ENCODE results near the gene LGMN. TPM values are rescaled to one million over a fixed set of nuclear protein-coding genes. Genes with fewer than 3 reads are reported as not detected.

The LGMN gene
- total and polyA plus RNA-seq, 4 donors, result 56.2 to 192 (median 62.4) TPM

- Histone ChIP-seq H3K9ac (ENCODE audit: low read depth in 1 of 2, low read length in 2 of 2) (no peak overlapping the region), H3K4me1 (ENCODE audit: control insufficient read depth in 4 of 4, insufficient read depth in 4 of 4, low read length in 3 of 4) (peaks cover 10 to 17% (median 14%) of the 10 kb centered on the region in 4 donors), H3K27ac (ENCODE audit: low read depth in 1 of 2, low read length in 2 of 2) (no peak overlapping the region), H3K36me3 (ENCODE audit: control insufficient read depth in 4 of 4, insufficient read depth in 3 of 4, low read depth in 1 of 4, low read length in 3 of 4) (no peaks in the 10 kb centered on the region), H3K4me3 (ENCODE audit: low read depth in 1 of 3, low read length in 3 of 3) (no peak overlapping the region), H3K27me3 (ENCODE audit: control insufficient read depth in 4 of 4, insufficient read depth in 4 of 4, low read length in 3 of 4) (no peaks in the 10 kb centered on the region), H3K9me3 (ENCODE audit: control insufficient read depth in 4 of 4, low read length in 3 of 4) (no peaks in the 10 kb centered on the region)
- peak in 1 of 2 donors; percentile 51 for TF ChIP-seq RXRA (IDR thresholded peaks at IDR 0.05)
- no peak for TF ChIP-seq HNF4G (IDR thresholded peaks at IDR 0.05)
- TF ChIP-seq, protein P1, sequence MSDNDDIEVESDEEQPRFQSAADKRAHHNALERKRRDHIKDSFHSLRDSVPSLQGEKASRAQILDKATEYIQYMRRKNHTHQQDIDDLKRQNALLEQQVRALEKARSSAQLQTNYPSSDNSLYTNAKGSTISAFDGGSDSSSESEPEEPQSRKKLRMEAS (IDR thresholded peaks at IDR 0.05), result peak; percentile 33
- TF ChIP-seq JUND (IDR thresholded peaks at IDR 0.05), result peak in 1 of 2 donors; percentile 87
- TF ChIP-seq HNF4A (conservative IDR thresholded peaks at IDR 0.05), result peak in 1 of 2 donors; percentile 66
- TF ChIP-seq FOXA1 (IDR thresholded peaks at IDR 0.05), result peak; percentile 44
- 68% methylated on average over 18 of the region's 18 CpGs for WGBS
- no peak for DNase-seq (ENCODE audit: low spot score)
Measured at GRCh38 chr14:92693998-92694795, 54.2 kb downstream of the LGMN start.

DNA sequence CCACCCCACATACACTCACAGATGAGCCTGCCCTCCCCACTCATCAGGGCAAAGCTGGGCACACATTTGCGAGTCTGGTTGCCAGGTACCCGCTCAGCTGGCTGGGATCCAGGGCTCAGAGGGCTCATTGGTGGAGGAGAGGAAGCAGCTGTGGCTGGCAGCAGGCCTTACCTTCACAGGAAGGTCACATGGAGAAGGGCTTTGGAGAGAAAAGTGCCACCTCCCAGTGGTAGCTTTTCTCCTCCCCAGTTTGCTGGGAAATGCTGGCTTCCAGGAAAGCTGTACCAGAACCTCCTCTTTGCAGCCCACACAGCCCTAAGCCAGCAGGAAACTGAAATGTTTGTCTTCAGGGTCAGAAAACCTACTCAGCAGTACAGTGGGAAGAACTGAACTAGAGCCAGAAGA, 55.6 kb downstream of the LGMN start:
- peak in 1 of 2 donors; percentile 37 for TF ChIP-seq GABPA (IDR thresholded peaks at IDR 0.05 in 1 of 2, conservative IDR thresholded peaks at IDR 0.05 in 1 of 2)
- TF ChIP-seq, protein P2, sequence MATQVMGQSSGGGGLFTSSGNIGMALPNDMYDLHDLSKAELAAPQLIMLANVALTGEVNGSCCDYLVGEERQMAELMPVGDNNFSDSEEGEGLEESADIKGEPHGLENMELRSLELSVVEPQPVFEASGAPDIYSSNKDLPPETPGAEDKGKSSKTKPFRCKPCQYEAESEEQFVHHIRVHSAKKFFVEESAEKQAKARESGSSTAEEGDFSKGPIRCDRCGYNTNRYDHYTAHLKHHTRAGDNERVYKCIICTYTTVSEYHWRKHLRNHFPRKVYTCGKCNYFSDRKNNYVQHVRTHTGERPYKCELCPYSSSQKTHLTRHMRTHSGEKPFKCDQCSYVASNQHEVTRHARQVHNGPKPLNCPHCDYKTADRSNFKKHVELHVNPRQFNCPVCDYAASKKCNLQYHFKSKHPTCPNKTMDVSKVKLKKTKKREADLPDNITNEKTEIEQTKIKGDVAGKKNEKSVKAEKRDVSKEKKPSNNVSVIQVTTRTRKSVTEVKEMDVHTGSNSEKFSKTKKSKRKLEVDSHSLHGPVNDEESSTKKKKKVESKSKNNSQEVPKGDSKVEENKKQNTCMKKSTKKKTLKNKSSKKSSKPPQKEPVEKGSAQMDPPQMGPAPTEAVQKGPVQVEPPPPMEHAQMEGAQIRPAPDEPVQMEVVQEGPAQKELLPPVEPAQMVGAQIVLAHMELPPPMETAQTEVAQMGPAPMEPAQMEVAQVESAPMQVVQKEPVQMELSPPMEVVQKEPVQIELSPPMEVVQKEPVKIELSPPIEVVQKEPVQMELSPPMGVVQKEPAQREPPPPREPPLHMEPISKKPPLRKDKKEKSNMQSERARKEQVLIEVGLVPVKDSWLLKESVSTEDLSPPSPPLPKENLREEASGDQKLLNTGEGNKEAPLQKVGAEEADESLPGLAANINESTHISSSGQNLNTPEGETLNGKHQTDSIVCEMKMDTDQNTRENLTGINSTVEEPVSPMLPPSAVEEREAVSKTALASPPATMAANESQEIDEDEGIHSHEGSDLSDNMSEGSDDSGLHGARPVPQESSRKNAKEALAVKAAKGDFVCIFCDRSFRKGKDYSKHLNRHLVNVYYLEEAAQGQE (IDR thresholded peaks at IDR 0.05), result no peak
- no peak for TF ChIP-seq TAF1 (conservative IDR thresholded peaks at IDR 0.05)
- no peak for TF ChIP-seq FOXA2 (IDR thresholded peaks at IDR 0.05)
- no peak for TF ChIP-seq RAD21 (IDR thresholded peaks at IDR 0.05)
- peak in 1 of 2 donors; percentile 73 for TF ChIP-seq EGR1 (IDR thresholded peaks at IDR 0.05; ENCODE audit: low read depth in 2 of 2)
- TF ChIP-seq NR2F2 (IDR thresholded peaks at IDR 0.05), result peak; percentile 27
- peak in 1 of 2 donors; percentile 56 for TF ChIP-seq RXRA (IDR thresholded peaks at IDR 0.05)
- TF ChIP-seq YY1 (IDR thresholded peaks at IDR 0.05), result no peak
- no peak for TF ChIP-seq FOXA1 (IDR thresholded peaks at IDR 0.05)
- TF ChIP-seq HNF4A (conservative IDR thresholded peaks at IDR 0.05), result peak in 1 of 2 donors; percentile 41
- Histone ChIP-seq H3K4me1 (ENCODE audit: control insufficient read depth in 4 of 4, insufficient read depth in 4 of 4, low read length in 3 of 4) (peaks cover 10 to 17% (median 14%) of the 10 kb centered on the region in 4 donors), H3K27me3 (ENCODE audit: control insufficient read depth in 4 of 4, insufficient read depth in 4 of 4, low read length in 3 of 4) (no peaks in the 10 kb centered on the region), H3K4me3 (ENCODE audit: low read depth in 1 of 3, low read length in 3 of 3) (no peak overlapping the region), H3K9me3 (ENCODE audit: control insufficient read depth in 4 of 4, low read length in 3 of 4) (no peaks in the 10 kb centered on the region), H3K27ac (ENCODE audit: low read depth in 1 of 2, low read length in 2 of 2) (peak overlapping the region; percentile 9), H3K36me3 (ENCODE audit: control insufficient read depth in 4 of 4, insufficient read depth in 3 of 4, low read depth in 1 of 4, low read length in 3 of 4) (peaks cover 0 to 3% (median 0%) of the 10 kb centered on the region in 4 donors), H3K9ac (ENCODE audit: low read depth in 1 of 2, low read length in 2 of 2) (no peak overlapping the region)
- DNase-seq (ENCODE audit: low spot score), result no peak
- 2% methylated on average over 2 of the region's 2 CpGs for WGBS
